Neural cell (in vitro differentiated cells): ENCODE results near the gene TMEM184A. TPM values are rescaled to one million over a fixed set of nuclear protein-coding genes. Genes with fewer than 3 reads are reported as not detected.

ENCODE experiments used
- H2AFZ ChIP-seq: fragments of 200-600, 300-800 bp; sonication (generic), shearing (Covaris generic); 2 replicates; pipeline ENCODE4 v1.6.0; 2014; ENCODE audit warnings: low read depth, mild to moderate bottlenecking, antibody characterized with exemption, low read length, moderate library complexity
- H3F3A ChIP-seq: fragments of 200-600 bp; shearing (Covaris generic); 2 replicates; pipeline ENCODE4 v1.6.1; 2016; ENCODE audit warnings: mild to moderate bottlenecking, moderate library complexity, mixed read lengths, antibody characterized with exemption, low read length; ENCODE audit not compliant: insufficient read depth, poor library complexity, severe bottlenecking
- H3K27ac ChIP-seq: fragments of 200-600, 300-800 bp; sonication (generic), shearing (Covaris generic); 2 replicates; pipeline ENCODE4 v1.5.1; 2014; ENCODE audit warnings: mild to moderate bottlenecking, low read length, moderate library complexity
- H3K27me3 ChIP-seq: fragments of 300-800, 200-600 bp; sonication (generic), shearing (Covaris generic); 2 replicates; pipeline ENCODE4 v1.6.0; 2014; ENCODE audit warnings: mild to moderate bottlenecking, low read depth, low read length, moderate library complexity; ENCODE audit not compliant: insufficient read depth
- H3K36me3 ChIP-seq: fragments of 300-800, 200-600 bp; sonication (generic), shearing (Covaris generic); 2 replicates; pipeline ENCODE4 v1.5.1; 2014; ENCODE audit warnings: mild to moderate bottlenecking, antibody characterized with exemption, low read length, moderate library complexity; ENCODE audit not compliant: insufficient read depth
- H3K4me2 ChIP-seq: fragments of 300-800, 200-600 bp; sonication (generic), shearing (Covaris generic); 2 replicates; pipeline ENCODE4 v1.6.0; 2014; ENCODE audit warnings: mild to moderate bottlenecking, low read length
- H3K4me3 ChIP-seq: fragments of 300-800, 200-600 bp; sonication (generic), shearing (Covaris generic); 2 replicates; pipeline ENCODE4 v1.5.1; 2014; ENCODE audit warnings: mild to moderate bottlenecking, low read length, moderate library complexity
- H3K79me2 ChIP-seq: fragments of 200-600 bp; shearing (Covaris generic); replicated peaks from 2 replicates; pipeline ENCODE4 v1.6.0; 2014; ENCODE audit warnings: mild to moderate bottlenecking, low read length, moderate library complexity; ENCODE audit not compliant: insufficient read depth
- H3K9ac ChIP-seq: fragments of 300-800, 200-600 bp; sonication (generic), shearing (Covaris generic); 2 replicates; pipeline ENCODE4 v1.6.1; 2016; ENCODE audit warnings: mild to moderate bottlenecking, low read length, mixed read lengths
- H3K9me2 ChIP-seq: fragments of 200-600 bp; shearing (Covaris generic); 2 replicates; pipeline ENCODE4 v1.6.1; 2016; ENCODE audit warnings: mild to moderate bottlenecking, low read length, mixed read lengths; ENCODE audit not compliant: insufficient read depth
- H3K9me3 ChIP-seq: fragments of 200-600, 300-800 bp; sonication (generic), shearing (Covaris generic); 2 replicates; pipeline ENCODE4 v1.6.1; 2016; ENCODE audit warnings: mild to moderate bottlenecking, mixed run types, low read length, moderate library complexity, mixed read lengths
- H4K20me1 ChIP-seq: fragments of 200-600 bp; shearing (Covaris generic); 2 replicates; pipeline ENCODE4 v1.6.1; 2016; ENCODE audit warnings: mild to moderate bottlenecking, mixed run types; ENCODE audit not compliant: insufficient read depth
- EP300 ChIP-seq: fragments of 450-650 bp; conservative IDR thresholded peaks from 2 replicates; pipeline ENCODE4 v1.6.1; 2014; ENCODE audit warnings: antibody characterized with exemption, mild to moderate bottlenecking, moderate library complexity; ENCODE audit not compliant: poor library complexity, severe bottlenecking
- EZH2 ChIP-seq: fragments of 200-600, 300-800 bp; shearing (Covaris generic), sonication (generic); IDR thresholded peaks from 2 replicates; pipeline ENCODE4 v1.6.1; 2014; ENCODE audit warnings: antibody characterized with exemption, low read length, borderline replicate concordance, mild to moderate bottlenecking; ENCODE audit not compliant: insufficient read depth, poor library complexity, severe bottlenecking
- MXI1 ChIP-seq: fragments of 450-650 bp; conservative IDR thresholded peaks from 2 replicates; pipeline ENCODE4 v1.6.1; 2014; ENCODE audit warnings: antibody characterized with exemption, mild to moderate bottlenecking; ENCODE audit not compliant: poor library complexity, severe bottlenecking
- POLR2AphosphoS5 ChIP-seq: IDR thresholded peaks from 2 replicates; pipeline ENCODE4 v1.6.1; 2012
- RAD21 ChIP-seq: fragments of 450-650 bp; conservative IDR thresholded peaks from 2 replicates; pipeline ENCODE4 v1.6.1; 2014; ENCODE audit warnings: antibody characterized with exemption, mild to moderate bottlenecking, moderate library complexity
- SMC3 ChIP-seq: fragments of 450-650 bp; conservative IDR thresholded peaks from 2 replicates; pipeline ENCODE4 v1.6.1; 2014; ENCODE audit warnings: antibody characterized with exemption, mild to moderate bottlenecking, moderate library complexity; ENCODE audit not compliant: poor library complexity
- TAF1 ChIP-seq: IDR thresholded peaks from 2 replicates; pipeline ENCODE4 v1.6.1; 2012; ENCODE audit warnings: low read depth
- polyA plus RNA-seq: library from polyadenylated mRNA; depleted of rRNA; stranded (reverse); fragments of >200 nt; gene quantifications from 2 replicates; pipeline ENCODE4 v1.2.3, GENCODE V29; 2014
- TF ChIP-seq, protein P1 (sequence below): IDR thresholded peaks from 2 replicates; pipeline ENCODE4 v1.6.1; 2012; ENCODE audit warnings: borderline replicate concordance
- TF ChIP-seq, protein P2 (sequence below): fragments of 450-650 bp; IDR thresholded peaks from 2 replicates; pipeline ENCODE4 v1.5.1; 2014; ENCODE audit warnings: antibody characterized with exemption, mild to moderate bottlenecking, moderate library complexity; ENCODE audit not compliant: poor library complexity, severe bottlenecking

TMEM184A gene
- polyA plus RNA-seq, 1 donor from 2014 or later = not detected

DNA sequence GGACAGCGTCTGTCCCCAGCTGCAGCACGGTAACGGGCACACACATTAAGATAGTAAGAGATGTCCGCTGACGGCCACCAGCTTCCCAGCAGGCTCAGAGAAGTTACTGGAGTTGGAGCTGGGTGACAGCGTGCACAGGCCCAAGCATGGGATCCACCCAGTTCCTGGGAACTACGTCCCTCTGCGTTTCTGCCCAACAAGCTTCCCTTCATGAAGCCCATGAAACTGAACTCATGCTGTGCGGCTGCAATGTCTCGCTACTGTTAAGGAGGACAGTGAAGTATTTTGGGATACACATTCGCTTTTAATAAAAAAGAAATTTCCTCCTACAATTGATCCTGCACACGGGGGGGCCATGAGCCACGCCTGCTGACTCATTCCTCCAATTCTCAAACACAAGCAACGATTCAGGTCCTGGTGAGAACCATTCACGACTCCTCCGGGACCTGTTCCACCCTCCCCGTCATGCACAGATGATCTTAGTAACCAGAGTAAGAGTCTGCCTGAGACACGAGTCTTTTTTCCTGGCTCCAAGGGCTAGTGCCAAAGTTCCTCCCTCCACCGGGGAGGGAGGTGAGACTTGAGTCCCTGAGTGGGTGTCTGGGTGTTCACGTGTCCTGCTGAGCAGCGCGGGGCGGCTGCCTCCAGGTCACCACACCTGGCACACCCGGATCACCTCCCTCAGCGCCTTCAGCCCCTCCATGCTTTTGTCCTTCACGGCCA is 11.2 kb upstream of the TMEM184A start:
- no peak overlapping the region for H3K9ac ChIP-seq
- H4K20me1 ChIP-seq = no peaks in the 10 kb centered on the region
- H3K9me2 ChIP-seq = no peaks in the 10 kb centered on the region
- H3K4me2 ChIP-seq = no peak overlapping the region
- no peaks in the 10 kb centered on the region for H3K27me3 ChIP-seq
- H3K27ac ChIP-seq = no peak overlapping the region
- H3K36me3 ChIP-seq = no peaks in the 10 kb centered on the region
- H3K79me2 ChIP-seq = peaks cover 5% of the 10 kb centered on the region
- H3F3A ChIP-seq = no peaks in the 10 kb centered on the region
- no peaks in the 10 kb centered on the region for H3K9me3 ChIP-seq
- TF ChIP-seq TAF1 = no peak
- no peak for TF ChIP-seq SMC3
- TF ChIP-seq, protein P1, sequence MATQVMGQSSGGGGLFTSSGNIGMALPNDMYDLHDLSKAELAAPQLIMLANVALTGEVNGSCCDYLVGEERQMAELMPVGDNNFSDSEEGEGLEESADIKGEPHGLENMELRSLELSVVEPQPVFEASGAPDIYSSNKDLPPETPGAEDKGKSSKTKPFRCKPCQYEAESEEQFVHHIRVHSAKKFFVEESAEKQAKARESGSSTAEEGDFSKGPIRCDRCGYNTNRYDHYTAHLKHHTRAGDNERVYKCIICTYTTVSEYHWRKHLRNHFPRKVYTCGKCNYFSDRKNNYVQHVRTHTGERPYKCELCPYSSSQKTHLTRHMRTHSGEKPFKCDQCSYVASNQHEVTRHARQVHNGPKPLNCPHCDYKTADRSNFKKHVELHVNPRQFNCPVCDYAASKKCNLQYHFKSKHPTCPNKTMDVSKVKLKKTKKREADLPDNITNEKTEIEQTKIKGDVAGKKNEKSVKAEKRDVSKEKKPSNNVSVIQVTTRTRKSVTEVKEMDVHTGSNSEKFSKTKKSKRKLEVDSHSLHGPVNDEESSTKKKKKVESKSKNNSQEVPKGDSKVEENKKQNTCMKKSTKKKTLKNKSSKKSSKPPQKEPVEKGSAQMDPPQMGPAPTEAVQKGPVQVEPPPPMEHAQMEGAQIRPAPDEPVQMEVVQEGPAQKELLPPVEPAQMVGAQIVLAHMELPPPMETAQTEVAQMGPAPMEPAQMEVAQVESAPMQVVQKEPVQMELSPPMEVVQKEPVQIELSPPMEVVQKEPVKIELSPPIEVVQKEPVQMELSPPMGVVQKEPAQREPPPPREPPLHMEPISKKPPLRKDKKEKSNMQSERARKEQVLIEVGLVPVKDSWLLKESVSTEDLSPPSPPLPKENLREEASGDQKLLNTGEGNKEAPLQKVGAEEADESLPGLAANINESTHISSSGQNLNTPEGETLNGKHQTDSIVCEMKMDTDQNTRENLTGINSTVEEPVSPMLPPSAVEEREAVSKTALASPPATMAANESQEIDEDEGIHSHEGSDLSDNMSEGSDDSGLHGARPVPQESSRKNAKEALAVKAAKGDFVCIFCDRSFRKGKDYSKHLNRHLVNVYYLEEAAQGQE = no peak
- TF ChIP-seq POLR2AphosphoS5 = no peak
- no peak for TF ChIP-seq RAD21
- no peak for TF ChIP-seq MXI1
- no peak for TF ChIP-seq EZH2
- TF ChIP-seq EP300 = no peak
- H3K4me3 ChIP-seq = no peak overlapping the region
- H2AFZ ChIP-seq = no peak overlapping the region

DNA sequence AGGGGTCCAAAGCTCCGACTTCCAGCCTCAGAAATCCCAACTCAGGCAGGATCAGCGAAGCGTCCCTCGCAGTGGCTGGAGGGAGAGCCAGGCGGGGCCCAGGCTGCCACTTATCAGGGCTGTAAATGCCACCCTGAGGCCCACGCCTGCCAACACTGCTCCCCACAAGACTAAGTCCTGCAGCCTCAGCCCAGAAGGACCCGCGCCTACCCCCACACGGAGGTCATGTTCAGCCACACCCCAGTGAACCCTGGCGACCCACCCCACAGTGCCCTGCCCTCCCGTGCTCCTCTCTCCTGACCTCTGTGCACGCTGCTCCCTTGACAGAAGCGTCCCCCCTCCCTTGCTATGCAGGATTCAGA is 10.7 kb upstream of the TMEM184A start:
- Histone ChIP-seq H2AFZ (no peak overlapping the region), H3F3A (no peaks in the 10 kb centered on the region), H4K20me1 (no peaks in the 10 kb centered on the region), H3K9me2 (no peaks in the 10 kb centered on the region), H3K9me3 (no peaks in the 10 kb centered on the region), H3K27ac (no peak overlapping the region), H3K4me3 (no peak overlapping the region), H3K27me3 (no peaks in the 10 kb centered on the region), H3K79me2 (peaks cover 5% of the 10 kb centered on the region), H3K9ac (no peak overlapping the region), H3K36me3 (no peaks in the 10 kb centered on the region), H3K4me2 (no peak overlapping the region)
- TF ChIP-seq EZH2 (no peak), EP300 (no peak), TAF1 (no peak), RAD21 (no peak), MXI1 (no peak), SMC3 (no peak), POLR2AphosphoS5 (no peak)
- TF ChIP-seq, protein P2, sequence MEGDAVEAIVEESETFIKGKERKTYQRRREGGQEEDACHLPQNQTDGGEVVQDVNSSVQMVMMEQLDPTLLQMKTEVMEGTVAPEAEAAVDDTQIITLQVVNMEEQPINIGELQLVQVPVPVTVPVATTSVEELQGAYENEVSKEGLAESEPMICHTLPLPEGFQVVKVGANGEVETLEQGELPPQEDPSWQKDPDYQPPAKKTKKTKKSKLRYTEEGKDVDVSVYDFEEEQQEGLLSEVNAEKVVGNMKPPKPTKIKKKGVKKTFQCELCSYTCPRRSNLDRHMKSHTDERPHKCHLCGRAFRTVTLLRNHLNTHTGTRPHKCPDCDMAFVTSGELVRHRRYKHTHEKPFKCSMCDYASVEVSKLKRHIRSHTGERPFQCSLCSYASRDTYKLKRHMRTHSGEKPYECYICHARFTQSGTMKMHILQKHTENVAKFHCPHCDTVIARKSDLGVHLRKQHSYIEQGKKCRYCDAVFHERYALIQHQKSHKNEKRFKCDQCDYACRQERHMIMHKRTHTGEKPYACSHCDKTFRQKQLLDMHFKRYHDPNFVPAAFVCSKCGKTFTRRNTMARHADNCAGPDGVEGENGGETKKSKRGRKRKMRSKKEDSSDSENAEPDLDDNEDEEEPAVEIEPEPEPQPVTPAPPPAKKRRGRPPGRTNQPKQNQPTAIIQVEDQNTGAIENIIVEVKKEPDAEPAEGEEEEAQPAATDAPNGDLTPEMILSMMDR = no peak
- TF ChIP-seq, protein P1 = no peak
